Left forelimb (tissue), 1 donor: ENCODE measurements around the gene TCTN3.
"Not testable (repeated sequence)": the region's sequence is repeated elsewhere in the genome, so short reads cannot be mapped to it uniquely, and the experiment has no call there.

Source experiments
- DNase-seq: peaks from one replicate; pipeline ENCODE4 v3.0.0-alpha.2; 2018; ENCODE audit warnings: low spot score

The TCTN3 gene

GRCh38 chr10:95688648-95689047 lies 5.1 kb downstream of the TCTN3 start:
- DNase-seq = no peak

DNA sequence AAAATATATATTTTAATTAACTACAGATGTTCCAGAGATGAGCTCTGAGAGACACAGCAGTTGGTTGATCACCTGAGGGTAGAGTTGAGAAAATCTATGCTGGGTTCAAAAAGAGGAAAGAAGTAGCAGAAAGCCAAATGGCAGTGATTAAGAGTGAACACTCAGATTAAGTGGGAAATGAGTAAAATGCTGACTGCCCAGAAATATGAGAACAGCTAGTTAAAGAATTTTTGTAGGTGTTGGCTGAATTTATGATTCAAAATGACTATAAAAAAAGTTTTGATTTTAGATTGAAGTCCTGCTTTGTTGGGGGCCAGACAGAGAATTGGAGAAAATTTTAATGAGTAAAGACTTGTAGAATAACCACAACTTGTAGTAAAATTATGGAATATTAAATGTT lies 9.8 kb downstream of the TCTN3 start:
- DNase-seq = no peak

GRCh38 chr10:95675403-95676116 lies 18.2 kb downstream of the TCTN3 start:
- no peak for DNase-seq

- no peak for DNase-seq
Observed at GRCh38 chr10:95674643-95675042, 19.1 kb downstream of the TCTN3 start.

DNA sequence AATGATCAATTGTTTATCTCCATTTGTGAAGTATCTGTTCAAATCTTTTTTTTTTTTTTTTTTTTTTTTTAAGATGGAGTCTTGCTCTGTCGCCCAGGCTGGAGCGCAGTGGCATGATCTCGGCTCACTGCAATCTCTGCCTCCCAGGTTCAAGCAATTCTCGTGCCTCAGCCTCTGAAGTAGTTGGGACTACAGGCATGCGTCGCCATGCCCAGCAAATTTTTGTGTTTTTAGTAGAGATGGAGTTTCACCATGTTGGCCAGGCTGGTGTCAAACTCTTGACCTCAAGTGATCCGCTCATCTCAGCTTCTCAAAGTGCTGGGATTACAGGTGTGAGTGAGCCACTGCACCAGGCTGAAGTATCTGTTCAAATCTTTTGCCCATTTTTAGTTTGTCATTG lies 21.1 kb downstream of the TCTN3 start:
- DNase-seq = not testable (repeated sequence)

GRCh38 chr10:95664543-95664942 lies 29.2 kb downstream of the TCTN3 start:
- no peak for DNase-seq

DNA sequence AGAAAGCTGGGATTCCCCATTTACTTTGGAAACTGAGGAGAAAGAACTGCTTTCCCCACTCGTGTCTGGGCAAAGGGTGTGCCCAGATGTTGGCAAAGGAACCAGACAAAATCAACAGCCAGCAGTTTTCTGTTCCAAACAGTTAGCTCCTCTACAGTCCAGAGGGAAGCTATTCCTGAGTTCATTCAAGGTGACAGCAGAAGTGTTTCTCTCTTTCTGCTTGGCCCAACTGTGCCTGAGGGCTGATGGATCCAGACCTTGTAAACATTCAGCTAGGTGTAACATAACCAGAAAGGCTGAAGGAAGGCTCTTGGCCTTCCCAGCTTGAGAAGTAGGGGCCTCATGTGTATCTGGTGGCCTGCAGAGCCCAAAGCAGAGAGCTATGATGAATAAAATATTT lies 30.2 kb downstream of the TCTN3 start:
- DNase-seq = no peak

GRCh38 chr10:95661818-95662217 lies 31.9 kb downstream of the TCTN3 start:
- DNase-seq = no peak

GRCh38 chr10:95660283-95660682 lies 33.4 kb downstream of the TCTN3 start:
- no peak for DNase-seq

GRCh38 chr10:95657250-95657649 lies 36.5 kb downstream of the TCTN3 start:
- no peak for DNase-seq

- peak; percentile 99 for DNase-seq
Observed at GRCh38 chr10:95656291-95657164, 37.2 kb downstream of the TCTN3 start, which contains the start of gene ALDH18A1. ALDH18A1 (minus strand) TSS chr10:95656711; CDS start chr10:95653377, 3,334 bp downstream.

DNA sequence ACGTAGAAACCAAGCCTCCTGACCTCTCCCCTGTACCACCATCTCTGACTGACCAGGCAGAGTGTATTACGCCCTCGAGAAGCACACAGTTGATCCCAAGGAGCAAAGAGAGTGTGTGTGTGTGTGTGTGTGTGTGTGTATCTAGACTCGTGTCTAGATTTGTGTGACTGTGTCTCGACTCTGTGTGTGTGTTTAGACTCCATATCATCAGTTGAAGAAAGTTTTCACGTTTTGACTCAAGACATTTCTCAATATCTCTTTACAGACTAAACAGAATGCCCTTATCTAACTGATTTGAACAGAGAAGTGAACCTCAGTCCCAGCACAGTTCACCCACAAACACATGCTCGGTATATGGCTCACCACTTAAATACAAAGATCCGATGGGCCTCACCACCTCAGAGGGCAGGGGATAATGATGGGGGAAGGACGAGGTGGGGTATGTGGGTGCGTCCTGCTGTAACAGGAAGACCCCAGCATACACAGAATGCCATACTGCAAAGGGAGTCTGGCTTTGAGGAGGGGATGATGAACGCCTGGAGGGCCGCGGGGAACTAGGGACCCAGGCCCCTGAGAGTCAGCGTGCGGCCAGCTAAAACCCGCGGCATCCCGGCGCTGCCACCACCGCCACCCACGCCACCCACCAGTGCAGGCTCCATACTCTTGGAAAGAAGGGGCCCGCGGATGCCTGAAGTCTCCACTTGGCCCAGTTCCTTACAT lies 38.0 kb downstream of the TCTN3 start:
- no peak for DNase-seq

GRCh38 chr10:95653895-95654294 lies 39.8 kb downstream of the TCTN3 start:
- no peak for DNase-seq

GRCh38 chr10:95651346-95652060 lies 42.2 kb downstream of the TCTN3 start:
- no peak for DNase-seq

- DNase-seq = no peak
Observed at GRCh38 chr10:95650232-95650631, 43.5 kb downstream of the TCTN3 start.

DNA sequence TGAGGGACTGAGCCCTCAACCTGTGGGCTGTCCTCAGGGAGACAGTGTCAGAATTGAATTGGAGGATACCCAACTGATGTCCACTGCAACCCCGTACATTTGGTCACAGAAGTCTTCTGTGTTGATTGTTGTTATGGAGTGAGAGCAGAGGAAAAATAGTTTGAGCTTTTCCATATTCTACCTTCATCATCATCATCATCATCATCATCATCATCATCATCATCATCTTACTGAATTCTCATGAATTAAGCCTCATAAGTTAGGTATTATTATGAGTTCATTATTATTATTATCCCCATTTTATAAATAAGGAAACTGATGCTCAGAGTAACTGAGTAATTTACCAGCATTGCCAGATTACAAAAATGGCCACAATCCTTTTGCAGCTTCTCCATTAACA lies 45.6 kb downstream of the TCTN3 start:
- no peak for DNase-seq

GRCh38 chr10:95646160-95646559 lies 47.6 kb downstream of the TCTN3 start:
- DNase-seq = no peak

- no peak for DNase-seq
Observed at GRCh38 chr10:95644901-95645300, 48.8 kb downstream of the TCTN3 start.

- no peak for DNase-seq
Observed at GRCh38 chr10:95640891-95641315, 52.8 kb downstream of the TCTN3 start.

DNA sequence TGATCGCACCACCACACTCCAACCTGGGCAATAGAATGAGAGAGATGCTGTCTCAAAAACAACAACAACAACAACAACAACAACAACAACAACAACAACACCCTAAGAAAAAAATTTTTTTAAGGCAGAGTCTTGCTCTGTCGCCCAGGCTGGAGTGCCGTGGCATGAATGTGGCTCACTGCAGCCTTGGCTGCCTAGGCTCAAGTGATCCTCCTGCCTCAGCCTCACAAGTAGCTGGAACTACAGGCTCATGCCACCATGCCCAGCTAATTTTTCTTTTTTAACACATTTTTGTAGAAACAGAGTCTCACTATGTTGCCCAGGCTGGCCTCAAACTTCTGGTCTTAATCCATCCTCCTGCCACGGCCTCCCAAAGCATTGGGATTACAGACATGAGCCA lies 55.8 kb downstream of the TCTN3 start:
- DNase-seq = no peak

DNA sequence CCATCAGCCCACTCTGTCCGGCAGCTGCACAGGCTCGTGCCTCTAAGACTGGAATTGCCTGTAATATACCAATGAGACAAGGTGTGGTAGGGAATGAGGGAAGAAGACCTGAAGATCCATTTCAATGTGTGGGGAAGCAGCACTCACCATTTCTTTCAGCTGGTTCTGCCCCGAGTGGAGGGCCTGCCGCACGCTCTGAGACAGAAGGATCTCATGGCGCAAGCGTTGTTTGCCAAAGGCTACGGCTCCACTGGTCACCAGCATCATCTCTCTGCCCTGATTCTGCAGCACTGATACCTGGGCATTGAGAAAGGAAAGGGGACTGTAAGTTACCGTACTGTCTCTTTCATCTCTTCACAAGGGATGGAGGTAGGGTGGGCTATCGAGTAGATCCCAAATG lies 56.6 kb downstream of the TCTN3 start:
- DNase-seq = no peak

GRCh38 chr10:95635319-95635733 lies 58.4 kb downstream of the TCTN3 start:
- DNase-seq = no peak
